ENCODE results near the gene C10orf67. TPM values are rescaled to one million over a fixed set of nuclear protein-coding genes. Genes with fewer than 3 reads are reported as not detected.

C10orf67 gene
- total and polyA plus RNA-seq, 9 donors: 0.04 to 0.37 (median 0.20) TPM; not detected in 1

- WGBS (ENCODE audit: insufficient coverage): 6% methylated on average over 11 of the region's 30 CpGs
Measured at GRCh38 chr10:23199768-23200511, 144.7 kb downstream of the C10orf67 start.

GRCh38 chr10:23198940-23199767 is 145.4 kb downstream of the C10orf67 start:
- peaks cover 86% of the 10 kb centered on the region for H3K27me3 ChIP-seq (ENCODE audit: control insufficient read depth, insufficient read depth, low read length)
- no peak for DNase-seq
- peaks cover 8% of the 10 kb centered on the region for H3K4me1 ChIP-seq (ENCODE audit: control insufficient read depth, insufficient read depth, low read length)
- no peak overlapping the region for H3K27ac ChIP-seq (ENCODE audit: low read length)
- H3K36me3 ChIP-seq (ENCODE audit: control insufficient read depth, insufficient read depth, low read length): no peaks in the 10 kb centered on the region
- no peaks in the 10 kb centered on the region for H3K9me3 ChIP-seq (replicated peaks; ENCODE audit: control insufficient read depth, low read depth, low read length)
- under 1% methylated on average over 55 of the region's 60 CpGs for WGBS (ENCODE audit: insufficient coverage)
- no peak overlapping the region for H3K4me3 ChIP-seq (ENCODE audit: low read length)

More at GRCh38 chr10:23199768-23200511, 144.7 kb downstream of the C10orf67 start:
- DNase-seq: no peak
- Histone ChIP-seq H3K4me3 (ENCODE audit: low read length) (no peak overlapping the region), H3K9me3 (replicated peaks; ENCODE audit: control insufficient read depth, low read depth, low read length) (no peaks in the 10 kb centered on the region), H3K36me3 (ENCODE audit: control insufficient read depth, insufficient read depth, low read length) (no peaks in the 10 kb centered on the region), H3K27ac (ENCODE audit: low read length) (no peak overlapping the region), H3K4me1 (ENCODE audit: control insufficient read depth, insufficient read depth, low read length) (peaks cover 4% of the 10 kb centered on the region), H3K27me3 (ENCODE audit: control insufficient read depth, insufficient read depth, low read length) (peaks cover 86% of the 10 kb centered on the region)

GRCh38 chr10:23198610-23198939 is 146.0 kb downstream of the C10orf67 start:
- H3K4me3 ChIP-seq (ENCODE audit: low read length): no peak overlapping the region
- H3K27me3 ChIP-seq (ENCODE audit: control insufficient read depth, insufficient read depth, low read length): peaks cover 83% of the 10 kb centered on the region
- WGBS (ENCODE audit: insufficient coverage): 0% methylated on average over 1 of the region's 13 CpGs
- H3K36me3 ChIP-seq (ENCODE audit: control insufficient read depth, insufficient read depth, low read length): no peaks in the 10 kb centered on the region
- no peak for DNase-seq
- H3K4me1 ChIP-seq (ENCODE audit: control insufficient read depth, insufficient read depth, low read length): peaks cover 8% of the 10 kb centered on the region
- no peak overlapping the region for H3K27ac ChIP-seq (ENCODE audit: low read length)
- H3K9me3 ChIP-seq (replicated peaks; ENCODE audit: control insufficient read depth, low read depth, low read length): no peaks in the 10 kb centered on the region

GRCh38 chr10:23197416-23197861 is 147.2 kb downstream of the C10orf67 start:
- WGBS (ENCODE audit: insufficient coverage): 2% methylated on average over 12 of the region's 12 CpGs
- no peaks in the 10 kb centered on the region for H3K36me3 ChIP-seq (ENCODE audit: control insufficient read depth, insufficient read depth, low read length)
- DNase-seq: peak; percentile 6
- no peak overlapping the region for H3K4me3 ChIP-seq (ENCODE audit: low read length)
- H3K9me3 ChIP-seq (replicated peaks; ENCODE audit: control insufficient read depth, low read depth, low read length): no peaks in the 10 kb centered on the region
- peaks cover 8% of the 10 kb centered on the region for H3K4me1 ChIP-seq (ENCODE audit: control insufficient read depth, insufficient read depth, low read length)
- H3K27me3 ChIP-seq (ENCODE audit: control insufficient read depth, insufficient read depth, low read length): peaks cover 86% of the 10 kb centered on the region
- H3K27ac ChIP-seq (ENCODE audit: low read length): no peak overlapping the region

GRCh38 chr10:23196915-23197314 is 147.7 kb downstream of the C10orf67 start:
- H3K27ac ChIP-seq (ENCODE audit: low read length): no peak overlapping the region
- no peaks in the 10 kb centered on the region for H3K9me3 ChIP-seq (replicated peaks; ENCODE audit: control insufficient read depth, low read depth, low read length)
- peaks cover 10% of the 10 kb centered on the region for H3K4me1 ChIP-seq (ENCODE audit: control insufficient read depth, insufficient read depth, low read length)
- no CpG with 5 or more reads among the region's 3 CpGs for WGBS (ENCODE audit: insufficient coverage)
- DNase-seq: no peak
- no peak overlapping the region for H3K4me3 ChIP-seq (ENCODE audit: low read length)
- peaks cover 85% of the 10 kb centered on the region for H3K27me3 ChIP-seq (ENCODE audit: control insufficient read depth, insufficient read depth, low read length)
- no peaks in the 10 kb centered on the region for H3K36me3 ChIP-seq (ENCODE audit: control insufficient read depth, insufficient read depth, low read length)

GRCh38 chr10:23195846-23196600 is 148.6 kb downstream of the C10orf67 start:
- H3K9me3 ChIP-seq (replicated peaks; ENCODE audit: control insufficient read depth, low read depth, low read length): no peaks in the 10 kb centered on the region
- WGBS (ENCODE audit: insufficient coverage): 7% methylated on average over 9 of the region's 13 CpGs
- H3K36me3 ChIP-seq (ENCODE audit: control insufficient read depth, insufficient read depth, low read length): no peaks in the 10 kb centered on the region
- peaks cover 92% of the 10 kb centered on the region for H3K27me3 ChIP-seq (ENCODE audit: control insufficient read depth, insufficient read depth, low read length)
- no peak for DNase-seq
- peaks cover 10% of the 10 kb centered on the region for H3K4me1 ChIP-seq (ENCODE audit: control insufficient read depth, insufficient read depth, low read length)
- no peak overlapping the region for H3K4me3 ChIP-seq (ENCODE audit: low read length)
- no peak overlapping the region for H3K27ac ChIP-seq (ENCODE audit: low read length)

- peaks cover 92% of the 10 kb centered on the region for H3K27me3 ChIP-seq (ENCODE audit: control insufficient read depth, insufficient read depth, low read length)
- 1% methylated on average over 62 of the region's 70 CpGs for WGBS (ENCODE audit: insufficient coverage)
Measured at GRCh38 chr10:23194966-23195845, 149.4 kb downstream of the C10orf67 start.

GRCh38 chr10:23194471-23194965 is 150.1 kb downstream of the C10orf67 start:
- peaks cover 10% of the 10 kb centered on the region for H3K4me1 ChIP-seq (ENCODE audit: control insufficient read depth, insufficient read depth, low read length)
- no peak for DNase-seq
- H3K27me3 ChIP-seq (ENCODE audit: control insufficient read depth, insufficient read depth, low read length): peaks cover 92% of the 10 kb centered on the region
- WGBS (ENCODE audit: insufficient coverage): 8% methylated on average over 9 of the region's 13 CpGs
- H3K27ac ChIP-seq (ENCODE audit: low read length): no peak overlapping the region
- no peaks in the 10 kb centered on the region for H3K9me3 ChIP-seq (replicated peaks; ENCODE audit: control insufficient read depth, low read depth, low read length)
- no peak overlapping the region for H3K4me3 ChIP-seq (ENCODE audit: low read length)
- H3K36me3 ChIP-seq (ENCODE audit: control insufficient read depth, insufficient read depth, low read length): no peaks in the 10 kb centered on the region

More at GRCh38 chr10:23194966-23195845, 149.4 kb downstream of the C10orf67 start:
- Histone ChIP-seq H3K9me3 (replicated peaks; ENCODE audit: control insufficient read depth, low read depth, low read length) (no peaks in the 10 kb centered on the region), H3K27ac (ENCODE audit: low read length) (no peak overlapping the region), H3K4me1 (ENCODE audit: control insufficient read depth, insufficient read depth, low read length) (peaks cover 10% of the 10 kb centered on the region), H3K36me3 (ENCODE audit: control insufficient read depth, insufficient read depth, low read length) (no peaks in the 10 kb centered on the region), H3K4me3 (ENCODE audit: low read length) (no peak overlapping the region)
- no peak for DNase-seq

GRCh38 chr10:23193435-23194074 is 151.0 kb downstream of the C10orf67 start:
- Histone ChIP-seq H3K27me3 (ENCODE audit: control insufficient read depth, insufficient read depth, low read length) (peaks cover 92% of the 10 kb centered on the region), H3K4me1 (ENCODE audit: control insufficient read depth, insufficient read depth, low read length) (peaks cover 6% of the 10 kb centered on the region), H3K27ac (ENCODE audit: low read length) (no peak overlapping the region), H3K4me3 (ENCODE audit: low read length) (no peak overlapping the region), H3K9me3 (replicated peaks; ENCODE audit: control insufficient read depth, low read depth, low read length) (no peaks in the 10 kb centered on the region), H3K36me3 (ENCODE audit: control insufficient read depth, insufficient read depth, low read length) (no peaks in the 10 kb centered on the region)
- 0% methylated on average over 1 of the region's 19 CpGs for WGBS (ENCODE audit: insufficient coverage)
- no peak for DNase-seq
